Measurements from ENCODE around the gene ERGIC1.

DNA sequence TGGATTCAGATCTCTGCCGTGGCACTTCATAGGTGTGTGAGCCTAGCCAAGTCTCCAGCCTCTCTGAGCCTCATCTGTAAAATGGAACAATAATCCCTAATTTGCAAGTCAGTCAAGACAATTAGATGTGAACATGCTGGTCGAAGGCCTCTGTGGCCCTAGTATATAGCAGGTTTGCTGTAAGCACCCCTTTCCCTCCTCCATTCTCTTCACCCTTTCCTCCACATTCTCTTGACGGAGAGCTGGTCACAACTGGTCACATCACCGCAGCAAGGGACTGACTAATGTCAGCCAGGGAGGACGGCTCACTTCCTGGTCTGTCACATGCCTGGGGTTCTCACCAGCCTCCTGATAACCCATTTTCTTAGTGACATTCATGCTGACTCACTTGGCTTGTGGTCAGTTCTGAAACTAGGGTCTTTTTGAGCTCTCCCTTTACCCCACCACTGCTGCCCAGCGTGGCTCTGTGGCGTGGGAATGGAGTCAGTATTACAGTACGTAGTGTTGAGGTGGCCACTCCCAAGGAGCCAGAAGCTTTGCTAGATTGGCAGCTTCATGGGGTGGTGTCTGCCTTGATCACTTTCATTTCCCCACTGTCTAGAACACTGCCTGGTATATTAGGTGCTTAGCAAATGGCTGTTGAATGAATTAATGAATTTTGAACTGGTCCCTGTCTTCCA is 47.8 kb downstream of the ERGIC1 start:
- no peak for TF ChIP-seq CTCF (IDR thresholded peaks at IDR 0.05; ENCODE audit: low read length)
- TF ChIP-seq EZH2 (optimal IDR thresholded peaks at IDR 0.05; ENCODE audit: low read depth, low read length), result no peak
